HG02943 (cell line): ENCODE data around the gene SIRPG.

Source experiments
- ATAC-seq: cut with Tn5 transposase; IDR thresholded peaks from one replicate; pipeline ENCODE4 v1.9.1; 2021; ENCODE audit warnings: mild to moderate bottlenecking, low read depth, moderate library complexity; ENCODE audit not compliant: unreplicated experiment

SIRPG gene

DNA sequence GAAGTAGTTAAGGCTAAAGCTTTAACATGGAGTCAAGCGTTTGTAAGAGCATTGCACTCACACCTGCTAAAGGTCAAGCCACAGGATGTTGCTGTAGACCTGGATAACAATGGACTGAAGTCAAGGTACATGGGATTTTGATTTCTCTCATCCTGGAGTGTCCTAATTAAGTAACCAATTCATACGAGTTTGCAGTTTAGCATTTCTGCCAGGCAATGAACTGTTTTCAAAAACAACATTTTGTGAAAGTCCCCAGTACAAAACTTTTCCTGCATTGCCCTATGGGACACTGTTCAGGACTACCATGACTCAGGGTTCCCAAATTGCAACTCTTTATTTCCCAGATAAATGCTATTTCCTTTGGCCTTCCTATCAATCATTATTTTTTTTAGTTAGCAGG is 20.4 kb downstream of the SIRPG start:
- ATAC-seq, result no peak

DNA sequence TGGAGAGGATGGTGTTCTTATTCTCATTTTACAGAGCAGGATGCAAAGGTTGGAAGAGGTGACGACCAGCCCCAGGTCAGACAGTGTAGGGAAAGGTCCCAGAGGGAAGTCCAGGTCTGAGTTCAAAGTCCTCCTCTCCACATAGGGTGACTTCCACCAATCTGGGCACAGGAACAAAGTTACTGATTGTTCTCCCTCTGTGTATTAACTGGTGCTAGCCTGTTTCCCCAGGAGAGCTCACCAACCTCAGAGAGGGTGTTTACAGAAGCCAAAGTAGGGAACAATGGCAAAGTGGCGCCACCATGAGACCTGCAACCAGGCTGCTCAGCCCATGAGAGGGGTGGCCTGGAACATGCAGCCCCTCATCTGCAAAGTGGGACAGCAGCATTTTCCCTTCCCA is 21.0 kb downstream of the SIRPG start:
- no peak for ATAC-seq

DNA sequence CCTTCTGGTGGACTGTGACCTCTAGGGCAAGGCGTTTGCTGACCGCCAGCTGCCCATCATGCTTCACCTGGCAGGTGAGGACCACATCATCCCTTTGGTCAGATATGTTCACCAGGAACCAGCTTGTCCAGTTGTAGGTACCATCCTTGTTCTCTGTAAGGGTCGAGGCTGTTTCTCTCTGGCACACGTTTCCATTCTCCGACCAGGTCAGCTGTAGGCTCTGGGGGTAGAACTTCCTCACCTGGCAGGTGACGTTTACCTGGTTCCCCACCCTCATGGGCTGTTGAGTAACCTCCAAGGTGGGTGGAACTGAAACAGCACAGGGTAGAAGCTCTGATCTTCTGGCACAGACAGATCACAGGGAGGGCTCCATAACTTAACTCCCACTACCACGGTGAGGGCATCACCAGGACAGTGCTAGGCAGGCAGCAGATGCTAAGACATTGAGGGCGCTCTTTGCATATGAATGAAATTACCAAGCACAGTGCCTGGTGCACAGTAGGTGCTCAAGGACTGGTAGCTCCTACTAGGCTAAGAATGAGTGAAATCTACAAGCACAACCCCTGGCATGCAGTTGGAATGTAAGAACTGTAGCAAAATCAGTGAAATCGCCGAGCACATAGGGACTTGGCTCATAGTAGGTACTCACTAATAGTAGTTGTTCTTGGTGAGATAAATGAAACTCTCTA is 22.1 kb downstream of the SIRPG start:
- no peak for ATAC-seq

DNA sequence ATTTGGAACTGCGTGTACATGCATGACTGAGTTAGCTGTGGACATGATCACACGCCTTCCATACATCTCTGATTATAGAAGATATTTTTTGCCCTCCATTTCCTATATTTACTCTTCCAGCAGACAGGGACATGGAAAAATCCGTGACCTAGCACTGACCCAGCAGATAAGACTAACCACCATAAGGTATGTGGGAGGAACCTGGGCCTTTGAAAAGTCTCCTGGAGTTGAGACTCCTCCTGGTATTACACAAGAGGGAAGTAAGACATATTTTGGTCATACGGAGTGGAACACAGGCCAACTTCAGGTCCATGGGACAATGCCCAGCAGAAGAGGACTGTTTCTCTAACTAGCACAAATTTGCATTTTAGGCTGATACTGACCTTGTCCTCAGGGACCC is 24.0 kb downstream of the SIRPG start:
- no peak for ATAC-seq

DNA sequence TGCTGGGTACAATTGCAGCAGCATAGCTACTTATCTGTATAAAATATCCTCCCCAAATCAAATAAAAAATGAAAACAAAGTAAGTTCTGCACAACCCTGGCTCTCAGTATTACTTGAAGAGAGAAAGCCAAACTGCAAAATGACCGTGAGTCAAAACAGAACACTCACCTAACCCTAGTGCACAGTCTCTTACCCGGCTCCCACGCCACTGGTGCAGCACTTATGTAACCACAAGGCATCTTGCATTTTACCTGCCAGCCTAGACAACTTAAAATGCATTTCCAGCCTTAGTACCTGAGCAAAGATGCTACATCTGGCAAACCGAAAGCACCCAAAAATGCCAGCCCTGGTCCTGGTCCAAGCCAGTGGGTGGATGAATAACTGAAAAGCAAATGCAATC is 25.4 kb downstream of the SIRPG start:
- ATAC-seq, result no peak

DNA sequence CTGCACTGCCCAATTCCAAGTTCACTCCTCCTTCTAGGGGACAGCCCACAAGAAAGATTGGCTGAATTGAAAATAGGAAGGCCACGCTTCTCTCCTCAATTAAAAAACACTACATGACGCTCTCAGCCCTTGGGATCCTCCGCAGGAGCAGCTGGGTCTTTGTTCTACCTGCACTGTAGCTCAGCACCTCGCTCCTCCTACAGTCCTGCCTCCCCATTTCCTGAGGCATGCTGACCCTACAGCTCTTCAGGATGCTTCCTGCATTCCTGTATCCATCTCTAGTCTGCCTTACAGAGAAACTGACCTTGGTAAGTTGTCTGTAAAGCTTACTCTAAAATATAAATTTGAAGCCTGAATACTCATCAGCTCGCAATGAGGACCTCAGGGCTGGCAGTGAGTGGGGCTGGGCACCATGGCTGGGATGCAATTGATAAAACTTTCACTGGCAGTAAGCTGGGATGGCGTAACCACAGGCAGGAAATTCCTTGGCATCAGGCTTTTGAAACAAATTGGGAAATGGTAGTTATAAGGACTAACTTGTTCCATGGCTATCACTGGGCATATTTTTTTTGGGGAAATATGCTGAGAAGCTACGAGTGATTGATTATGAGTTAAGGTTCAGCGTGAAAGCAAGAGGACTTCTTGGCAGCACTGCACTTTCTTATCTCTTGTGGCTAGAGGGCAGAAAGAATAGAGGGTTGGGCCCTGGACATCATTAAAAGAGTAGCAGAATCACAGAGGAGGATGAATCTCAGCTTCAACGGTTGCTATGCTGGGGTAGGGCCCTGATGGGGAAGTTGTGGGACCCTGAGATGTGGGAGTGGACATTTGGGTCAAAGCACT is 26.0 kb downstream of the SIRPG start:
- ATAC-seq, result no peak

DNA sequence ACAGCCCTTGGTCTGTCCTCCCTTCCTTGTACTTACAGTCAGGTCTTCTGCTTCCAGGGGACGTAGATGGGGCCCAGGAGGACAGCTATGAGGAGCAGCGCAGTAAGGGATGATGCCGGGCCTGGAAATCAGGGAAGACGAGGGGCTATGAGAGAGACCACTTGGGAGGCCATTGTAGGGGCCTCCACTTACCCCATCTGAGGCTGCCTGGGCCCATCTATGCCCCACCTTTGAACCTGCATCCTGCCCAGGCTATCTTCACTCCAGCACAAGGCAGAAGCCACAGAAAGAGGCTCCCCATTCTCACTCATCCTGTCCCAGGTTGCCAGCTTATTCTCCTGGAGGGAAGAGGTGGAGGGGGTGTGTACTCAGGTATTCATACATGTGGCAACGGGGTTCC is 27.4 kb downstream of the SIRPG start:
- no peak for ATAC-seq

DNA sequence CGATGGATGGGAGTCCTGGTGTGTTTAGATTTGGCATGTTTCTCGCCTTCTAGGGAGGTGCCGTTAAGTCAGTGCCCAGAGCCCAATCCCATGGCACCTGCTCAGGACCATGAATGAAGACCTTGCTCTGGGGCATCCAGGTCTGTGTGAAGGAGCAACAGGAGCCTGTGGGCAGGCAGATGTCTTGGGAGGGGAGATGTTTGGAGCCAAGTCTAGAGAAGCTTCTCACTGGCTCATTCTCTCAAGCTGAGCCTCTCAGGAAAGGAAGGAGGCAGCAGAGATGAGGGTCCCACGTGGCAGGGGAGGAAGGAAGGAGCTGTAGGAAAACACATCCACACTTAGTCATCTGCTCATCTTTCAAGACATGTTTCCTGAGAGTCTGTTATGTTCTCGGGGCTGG is 28.3 kb downstream of the SIRPG start:
- ATAC-seq, result no peak

DNA sequence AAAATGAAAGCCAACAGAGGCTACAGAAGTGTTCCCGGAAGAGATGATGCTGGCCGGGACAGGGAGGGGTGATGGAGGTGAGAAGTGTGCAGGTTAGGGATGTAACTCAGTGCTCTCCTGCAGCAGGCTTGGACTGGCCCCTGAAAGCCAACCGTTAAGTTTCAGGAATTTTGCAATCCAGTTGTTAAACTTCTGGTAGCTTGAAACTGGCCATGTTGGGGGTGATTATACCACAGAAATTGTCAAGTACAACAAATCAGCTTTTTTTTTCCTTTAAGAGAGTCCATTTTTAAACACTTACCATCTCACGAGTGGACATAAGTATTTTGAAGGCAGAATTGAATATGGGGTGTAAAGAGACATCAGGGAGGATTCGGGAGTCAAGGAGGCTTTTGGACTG is 29.0 kb downstream of the SIRPG start:
- no peak for ATAC-seq

DNA sequence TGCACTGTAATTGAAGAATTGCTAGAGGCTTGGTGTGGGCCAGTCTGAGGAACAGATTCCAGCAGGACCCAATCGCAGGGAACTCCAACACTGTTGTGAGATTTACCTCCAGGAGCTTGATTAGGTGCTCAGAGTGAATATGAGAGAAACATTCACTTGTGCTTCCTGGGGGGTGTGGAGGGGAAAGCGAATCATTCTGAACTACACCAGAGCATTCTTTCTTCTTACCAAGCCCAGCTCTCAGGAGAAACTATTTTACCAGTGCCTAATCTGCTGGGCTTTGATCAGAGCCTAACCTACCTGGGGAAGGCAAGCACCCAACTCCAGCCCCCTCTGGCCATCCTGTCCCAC is 30.4 kb downstream of the SIRPG start:
- ATAC-seq, result no peak

DNA sequence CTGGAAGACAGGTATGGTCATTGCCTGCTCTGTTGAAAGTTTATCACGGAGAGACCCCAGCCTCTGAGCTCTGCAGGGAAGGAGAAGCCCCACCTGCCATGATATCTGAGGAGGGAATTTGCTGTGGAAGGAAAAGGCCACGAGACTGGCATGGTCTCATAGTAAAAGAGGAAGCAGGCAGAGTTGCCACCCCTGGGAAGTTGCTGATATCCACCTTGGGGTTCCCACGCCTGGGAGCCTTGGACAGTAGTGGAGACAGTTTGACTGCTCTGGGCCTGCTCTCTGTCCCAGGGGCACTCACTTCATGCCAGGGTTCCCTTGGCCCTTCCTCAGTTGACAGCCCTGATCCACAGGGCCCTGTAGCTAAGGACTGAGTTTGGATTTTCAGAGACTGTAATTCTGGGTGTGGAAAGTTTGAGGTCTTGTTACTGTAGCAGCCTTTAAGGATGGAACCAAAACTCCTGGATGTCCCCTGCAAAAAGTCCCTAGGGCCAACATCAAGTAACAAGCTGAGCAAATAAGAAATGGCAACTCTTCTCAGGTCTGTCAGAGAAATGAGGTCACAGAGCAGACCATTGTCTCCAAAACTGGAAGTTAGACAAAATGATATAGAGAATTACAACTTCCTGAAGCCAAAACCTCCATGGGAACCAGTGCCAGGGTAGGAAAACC is 30.9 kb downstream of the SIRPG start:
- no peak for ATAC-seq

DNA sequence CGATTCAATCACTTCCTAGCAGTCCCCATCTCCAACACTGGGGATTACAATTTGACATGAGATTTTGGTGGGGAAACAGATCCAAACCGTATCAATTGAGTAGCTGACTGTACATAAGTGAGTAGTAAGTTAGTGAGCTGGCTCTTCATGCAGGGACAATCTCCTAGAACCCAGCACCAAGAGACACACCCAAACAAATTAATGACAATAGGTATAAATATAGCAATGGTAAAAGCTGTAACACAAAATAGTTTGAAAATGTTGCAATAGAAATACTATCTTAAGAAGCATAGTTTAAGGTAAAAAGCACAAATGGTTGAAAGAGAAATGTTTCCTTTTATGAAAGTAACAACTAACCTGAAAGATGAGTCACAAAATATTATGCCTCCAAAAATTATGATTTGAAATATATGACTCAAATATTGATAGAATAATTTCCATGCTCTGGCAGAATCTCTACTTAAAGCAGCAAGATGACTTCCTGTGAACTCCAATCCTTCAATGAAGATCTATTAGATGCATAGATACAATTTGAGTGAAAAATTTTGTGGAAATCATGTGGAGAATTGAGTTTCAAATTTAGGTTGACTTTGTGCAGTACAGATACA is 32.4 kb downstream of the SIRPG start:
- ATAC-seq, result no peak

DNA sequence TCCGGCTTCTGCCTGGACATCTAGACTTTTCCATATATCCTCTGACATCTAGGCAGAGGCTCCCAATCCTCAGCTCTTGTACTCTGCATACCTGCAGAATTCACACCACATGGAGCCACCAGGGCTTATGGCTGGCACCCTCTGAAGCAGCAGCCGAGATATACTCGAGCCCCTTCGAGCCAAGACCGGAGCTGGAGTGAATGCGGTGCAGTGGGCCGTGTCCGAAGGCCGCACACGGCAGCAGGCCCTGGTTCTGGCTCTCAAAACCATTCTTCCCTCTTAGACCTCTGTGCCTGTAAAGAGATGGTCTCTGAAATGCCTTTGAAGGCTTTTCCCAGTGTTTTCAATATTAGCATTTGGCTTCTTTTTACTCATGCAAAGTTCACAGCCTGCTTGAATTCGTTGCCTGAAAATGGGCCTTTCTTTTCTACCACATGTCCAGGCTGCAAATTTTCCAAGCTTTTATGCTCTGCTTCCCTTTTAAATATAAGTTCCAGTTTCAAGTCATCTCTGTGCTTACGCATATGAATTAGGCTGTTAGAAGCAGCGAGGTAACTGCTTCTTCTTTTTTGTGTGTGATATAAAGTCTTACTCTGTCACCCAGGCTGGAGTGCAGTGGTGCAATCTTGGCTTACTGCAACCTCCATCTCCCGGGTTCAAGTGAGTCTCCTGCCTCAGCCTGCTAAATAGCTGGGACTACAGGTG is 33.9 kb downstream of the SIRPG start:
- ATAC-seq, result no peak

DNA sequence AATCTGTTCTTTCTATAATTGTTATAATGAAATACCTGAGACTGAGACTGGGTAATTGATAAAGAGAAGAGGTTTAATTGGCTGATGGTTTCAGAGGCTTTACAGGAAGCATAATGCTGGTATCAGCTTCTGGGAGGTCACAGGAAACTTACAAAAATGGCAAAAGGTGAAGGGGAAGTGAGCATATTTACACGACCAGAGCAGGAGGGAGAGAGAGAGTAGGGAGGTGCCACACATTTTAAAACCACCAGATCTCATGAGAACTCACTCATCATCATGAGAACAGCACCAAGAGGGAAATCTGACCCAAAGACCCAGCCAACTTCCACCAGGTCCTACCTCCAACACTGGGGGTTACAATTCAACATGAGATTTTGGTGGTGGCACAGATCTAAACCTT is 35.1 kb downstream of the SIRPG start:
- no peak for ATAC-seq

DNA sequence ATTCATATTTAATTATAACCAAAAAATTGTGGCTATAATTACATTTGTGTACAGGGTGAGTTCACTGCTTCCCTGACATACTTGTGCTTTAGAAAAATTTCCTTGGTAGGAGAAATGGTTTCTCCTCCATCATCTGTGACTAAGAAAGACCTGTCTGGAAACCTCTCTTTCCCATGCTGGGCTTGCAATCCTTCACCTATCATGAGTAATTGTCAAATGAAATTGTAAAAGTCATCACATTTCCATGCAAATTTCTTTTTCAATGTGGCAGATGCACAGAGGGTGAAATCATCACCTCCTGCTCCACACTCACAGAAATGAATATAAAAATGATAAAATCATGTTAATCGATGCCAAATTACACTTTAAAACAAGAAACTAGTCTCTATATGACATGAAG is 36.3 kb downstream of the SIRPG start:
- no peak for ATAC-seq

DNA sequence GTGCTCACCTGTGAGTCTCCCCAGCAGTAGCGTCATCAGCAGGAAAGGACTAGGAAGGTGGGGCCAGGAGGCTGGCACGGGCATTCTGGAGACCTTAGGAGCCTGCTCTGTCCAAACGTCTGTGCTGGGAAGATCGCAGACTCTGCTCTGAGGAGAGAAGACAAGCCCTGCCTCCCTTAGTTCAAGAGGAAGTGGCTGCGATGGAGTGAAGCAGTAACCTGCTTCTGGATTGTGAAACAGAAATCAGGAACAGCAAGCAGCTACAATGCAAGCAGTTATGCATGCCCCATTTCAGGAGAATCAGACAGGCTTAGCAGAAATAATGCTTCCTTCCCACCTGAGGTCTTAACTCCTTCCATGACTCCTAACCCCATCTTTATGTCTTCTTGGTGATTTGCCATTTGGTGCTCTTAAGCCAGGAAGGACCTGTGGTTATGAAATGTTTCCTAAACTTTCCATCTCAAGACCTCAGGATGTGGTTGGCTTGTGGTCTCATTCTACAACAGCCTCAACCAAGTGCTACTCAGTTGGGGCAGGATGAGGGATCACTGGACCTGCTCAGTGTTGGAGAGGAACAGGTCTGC is 37.6 kb downstream of the SIRPG start, which contains the start of gene SIRPB1:
Gene SIRPB1, minus strand, starts transcription at position 149 of the 584 bp plus-strand sequence. Its CDS starts 65 bp downstream, at position 84.
- ATAC-seq, result no peak

DNA sequence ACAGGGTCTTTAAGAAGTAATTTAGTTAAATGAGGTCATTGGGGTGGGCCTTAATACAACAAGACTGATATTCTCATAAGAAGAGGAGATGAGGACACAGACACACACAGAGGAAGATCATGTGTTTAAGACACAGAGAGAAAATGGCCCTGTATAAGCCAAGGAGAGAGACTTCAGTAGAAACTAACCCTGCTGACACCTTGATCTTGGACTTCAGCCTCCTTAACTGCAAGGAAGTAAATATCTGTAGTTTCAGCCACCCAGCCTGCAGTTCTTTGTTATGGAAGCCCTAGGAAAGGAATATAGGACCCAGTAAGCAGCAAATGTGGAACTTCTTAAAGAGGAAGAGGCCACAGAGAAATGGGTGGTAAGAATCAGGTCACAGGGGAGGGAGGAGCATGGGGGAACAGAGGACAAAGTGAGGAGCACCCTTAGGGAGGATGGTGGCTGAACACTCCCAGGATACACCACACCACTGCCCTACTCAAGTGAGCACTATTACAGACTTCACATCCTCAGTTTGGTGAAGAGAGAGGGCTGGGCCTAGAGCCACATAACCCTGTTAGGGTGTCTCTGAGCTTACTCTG is 38.5 kb downstream of the SIRPG start:
- ATAC-seq, result no peak

DNA sequence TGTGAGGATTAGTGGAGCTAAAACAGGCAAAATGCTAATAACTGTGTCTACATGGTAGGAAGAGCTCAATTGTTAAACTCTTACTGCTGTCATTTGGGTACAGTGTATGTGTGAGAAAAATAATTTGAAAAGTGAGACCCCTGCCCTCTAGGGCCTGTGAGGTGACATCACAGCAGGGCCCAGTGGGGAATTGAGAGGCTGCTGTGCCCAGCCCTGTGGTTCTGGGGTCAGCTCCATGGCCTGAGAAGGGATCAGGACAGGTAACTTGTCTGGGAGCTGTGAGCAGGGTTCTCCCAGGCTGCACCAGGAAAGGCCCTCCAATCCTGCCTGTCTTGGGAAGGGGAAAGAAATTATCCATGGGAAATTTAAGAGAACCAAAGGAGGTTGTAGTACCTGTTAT is 39.1 kb downstream of the SIRPG start:
- ATAC-seq, result no peak

DNA sequence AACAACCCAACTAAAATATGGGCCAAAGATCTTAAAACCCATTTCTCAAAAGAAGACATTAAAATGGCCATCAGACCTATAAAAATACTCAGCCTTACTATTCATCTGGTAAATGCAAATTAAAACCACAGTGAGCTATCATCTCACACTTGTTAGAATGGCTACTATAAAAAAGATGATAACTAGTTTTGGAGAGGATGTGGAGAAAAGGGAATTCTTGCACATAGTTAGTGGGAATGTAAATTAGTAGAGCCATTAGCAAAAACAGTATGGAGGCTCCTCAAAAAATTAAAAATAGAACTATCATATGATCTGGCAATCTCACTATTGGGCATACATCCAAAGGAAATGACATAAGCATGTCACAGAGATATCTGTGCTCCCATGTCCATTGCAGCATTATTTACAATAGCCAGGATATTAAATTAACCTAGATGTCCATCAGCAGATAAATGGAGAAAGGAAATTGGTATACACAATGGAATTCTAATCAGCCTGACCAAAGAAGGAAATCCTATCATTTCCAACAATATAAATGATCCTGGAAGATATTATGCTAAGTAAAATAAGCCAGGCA is 40.6 kb downstream of the SIRPG start:
- no peak for ATAC-seq
